Central memory CD4-positive, alpha-beta T cell (primary cell): Measurements from ENCODE around the gene MAP2K4.
"Not testable (repeated sequence)": the region's sequence is repeated elsewhere in the genome, so short reads cannot be mapped to it uniquely, and the experiment has no call there.

Experiments
- DNase-seq: peaks from one replicate; pipeline ENCODE4 v3.0.0; 2022
- total RNA-seq, 3 experiments: gene quantifications; one replicate each; lab custom pipeline; 2026; lab: John Stamatoyannopoulos, UW

The MAP2K4 gene
- 33.0 to 91.1 (median 69.5) reads per million in 3 experiments for total RNA-seq

DNA sequence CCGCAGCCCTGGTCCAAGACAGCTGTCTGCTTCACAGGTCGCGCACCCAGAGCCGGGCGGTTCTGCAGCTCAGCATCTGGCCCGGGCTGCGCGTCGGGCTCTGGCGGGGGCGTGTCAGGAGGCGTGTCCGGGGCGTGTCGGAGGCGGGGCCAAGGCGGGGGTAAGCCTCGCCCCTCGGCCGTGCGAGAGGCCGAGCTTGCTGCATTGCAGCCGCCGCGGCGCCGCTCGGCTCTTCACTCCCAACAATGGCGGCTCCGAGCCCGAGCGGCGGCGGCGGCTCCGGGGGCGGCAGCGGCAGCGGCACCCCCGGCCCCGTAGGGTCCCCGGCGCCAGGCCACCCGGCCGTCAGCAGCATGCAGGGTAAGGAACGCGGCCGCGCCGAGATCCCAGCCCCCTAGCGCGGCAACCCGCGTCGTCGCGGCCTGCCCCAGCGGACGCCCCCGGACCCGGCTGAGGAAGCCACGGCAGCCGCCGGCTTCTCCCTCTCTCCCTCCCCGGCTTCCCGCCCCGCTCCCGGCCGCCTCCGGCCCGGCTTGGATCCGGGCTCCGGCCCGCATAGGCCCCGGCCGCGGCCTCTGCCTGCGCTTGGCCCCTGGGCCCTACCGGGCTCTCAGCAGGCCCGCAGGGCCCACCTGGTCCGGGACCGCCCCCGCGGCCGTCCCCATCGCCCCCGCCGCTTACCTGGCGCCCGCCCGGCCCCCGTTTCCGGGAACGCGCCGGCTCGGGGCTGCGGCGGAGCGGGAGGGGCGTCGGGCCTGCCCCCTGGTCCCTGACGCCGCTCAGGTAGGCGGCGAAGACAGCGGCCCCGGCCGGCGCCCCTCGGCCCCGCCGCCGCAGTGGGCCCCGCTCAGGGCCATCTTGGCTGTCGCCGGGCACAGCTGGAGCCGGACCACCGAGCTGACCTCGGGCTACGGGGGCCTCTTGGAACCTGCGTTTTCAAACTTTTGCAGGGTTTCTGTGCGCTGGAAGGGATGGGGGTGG is at the start of gene MAP2K4:
TSS of gene MAP2K4 (plus strand) at position 236 of the 981 bp plus-strand sequence. CDS start at position 246, 10 bp downstream.
- peak; percentile 91 for DNase-seq

DNA sequence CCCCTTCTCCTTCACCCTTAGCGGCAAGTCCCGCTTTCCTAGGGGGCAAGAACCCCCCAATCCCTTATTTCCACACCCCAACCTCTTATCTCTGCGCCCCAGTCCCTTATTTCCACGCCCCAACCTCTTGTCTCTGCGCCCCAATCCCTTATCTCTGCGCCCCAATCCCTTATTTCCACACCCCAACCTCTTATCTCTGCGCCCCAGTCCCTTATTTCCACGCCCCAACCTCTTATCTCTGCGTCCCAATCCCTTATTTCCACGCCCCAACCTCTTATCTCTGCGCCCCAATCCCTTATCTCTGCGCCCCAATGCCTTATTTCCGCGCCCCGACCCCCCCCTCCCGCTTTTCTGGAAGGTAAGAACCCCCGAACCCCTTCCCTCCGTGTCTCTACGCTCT is 47.9 kb upstream of the MAP2K4 start:
- DNase-seq = not testable (repeated sequence)

DNA sequence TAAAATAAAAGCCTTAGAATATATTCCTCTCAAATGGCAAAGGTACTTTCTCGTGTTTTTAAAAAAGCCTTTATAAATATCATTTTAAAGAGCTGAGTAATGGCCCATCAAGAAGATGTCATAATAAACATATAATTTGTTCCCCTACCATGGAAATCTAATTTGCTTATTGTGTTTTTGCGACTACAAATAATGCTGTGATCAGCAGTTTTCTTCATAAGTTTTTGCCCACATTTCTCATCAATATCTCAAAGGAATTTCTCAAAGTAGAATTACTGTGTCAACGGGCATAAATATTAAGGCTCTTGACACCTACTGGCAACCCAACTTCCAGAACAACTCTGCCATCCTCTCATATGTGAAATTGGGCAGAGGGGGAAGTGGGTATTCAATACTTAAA is 40.9 kb upstream of the MAP2K4 start:
- no peak for DNase-seq

DNA sequence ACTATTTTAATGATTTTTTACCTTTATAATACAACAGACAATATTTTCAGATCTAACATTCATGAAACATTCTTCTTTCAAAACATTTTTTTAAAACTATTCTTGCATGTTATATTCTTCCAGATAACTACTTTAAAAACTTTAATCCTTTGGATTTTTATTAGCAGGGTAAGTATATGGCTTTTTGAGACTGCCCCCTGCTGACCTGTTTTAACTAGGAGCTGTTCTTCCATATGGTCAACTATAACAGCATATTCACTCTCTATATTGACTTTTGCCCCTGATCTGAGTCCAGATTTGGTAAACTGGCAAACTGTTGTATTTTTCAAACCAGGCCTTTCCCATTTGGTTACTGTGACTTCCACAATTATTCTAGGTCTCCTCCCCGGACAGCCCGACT is 39.9 kb upstream of the MAP2K4 start:
- DNase-seq = no peak

DNA sequence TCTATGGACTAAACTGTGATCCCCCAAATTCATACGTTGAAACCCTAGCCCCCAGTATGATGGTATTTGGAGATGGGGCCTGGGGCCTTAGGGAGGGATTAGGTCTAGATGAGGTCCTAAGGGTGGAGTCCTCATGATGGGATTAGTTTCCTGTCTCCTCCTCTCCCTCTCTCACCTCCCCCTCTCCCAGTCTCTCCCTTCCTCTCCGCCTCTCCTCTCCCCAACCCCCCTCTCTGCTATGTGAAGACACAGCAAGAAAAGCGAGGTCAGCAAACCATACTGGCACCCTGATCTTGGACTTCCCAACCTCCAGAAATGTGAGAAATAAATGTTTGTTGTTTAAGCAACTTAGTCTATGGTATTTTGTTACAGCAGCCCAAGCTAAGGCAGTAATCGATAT is 38.8 kb upstream of the MAP2K4 start:
- no peak for DNase-seq

- no peak for DNase-seq
Measured at GRCh38 chr17:11986179-11986941, 34.3 kb upstream of the MAP2K4 start.

- no peak for DNase-seq
Measured at GRCh38 chr17:11986942-11987329, 33.7 kb upstream of the MAP2K4 start.

- DNase-seq = no peak
Measured at GRCh38 chr17:11990363-11990983, 30.2 kb upstream of the MAP2K4 start.

- no peak for DNase-seq
Measured at GRCh38 chr17:11991461-11991860, 29.2 kb upstream of the MAP2K4 start.

- DNase-seq = no peak
Measured at GRCh38 chr17:11996722-11997146, 23.9 kb upstream of the MAP2K4 start.

- DNase-seq = peak; percentile 92
Measured at GRCh38 chr17:11997147-11997971, 23.3 kb upstream of the MAP2K4 start, which contains the start of gene ZNF18. Gene ZNF18, minus strand, starts transcription at chr17:11997475. Its CDS starts 4,646 bp downstream, at chr17:11992829.

GRCh38 chr17:11997972-11998233 is 22.8 kb upstream of the MAP2K4 start:
- DNase-seq = no peak

GRCh38 chr17:11999696-12000095 is 21.0 kb upstream of the MAP2K4 start:
- no peak for DNase-seq

DNA sequence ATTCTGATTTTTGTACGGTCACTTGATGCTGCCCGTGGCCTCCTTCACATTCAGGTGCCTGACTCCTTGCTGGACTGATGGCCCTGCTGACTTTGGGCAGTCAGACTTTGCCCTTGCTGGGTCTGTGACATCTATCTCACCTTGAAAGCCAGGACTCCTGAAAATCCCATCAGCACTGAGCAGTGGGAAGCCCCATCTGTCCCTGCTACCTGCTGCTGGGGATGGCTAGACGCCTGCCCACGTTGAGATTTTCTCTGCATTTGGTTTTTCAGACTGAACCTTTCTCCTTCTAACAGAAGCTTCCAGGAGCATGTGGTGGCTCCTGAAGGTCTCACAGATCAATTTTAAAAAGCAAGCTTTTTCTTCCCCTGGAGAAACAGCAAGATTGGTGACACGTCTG is 13.2 kb upstream of the MAP2K4 start:
- DNase-seq = no peak

- no peak for DNase-seq
Measured at GRCh38 chr17:12021623-12022140, 1.0 kb downstream of the MAP2K4 start.

DNA sequence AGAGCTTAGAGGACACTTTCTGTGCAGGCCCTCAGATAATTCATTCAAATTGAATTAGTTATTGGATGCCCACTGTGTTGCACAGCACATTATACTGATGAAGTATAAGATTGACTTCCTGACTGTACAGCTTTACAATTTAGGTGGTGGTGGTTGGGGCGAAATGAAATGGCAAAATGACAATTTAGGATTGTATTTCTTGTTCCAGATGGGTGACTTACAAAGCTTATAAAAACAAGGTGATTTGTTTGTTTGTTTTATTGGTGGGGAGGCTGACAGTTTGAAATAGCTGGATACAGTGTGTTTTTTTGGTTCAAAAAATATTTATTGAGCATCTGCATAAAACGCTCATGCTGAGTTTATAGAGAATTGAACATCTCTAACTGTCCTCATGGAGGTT is 1.6 kb downstream of the MAP2K4 start:
- DNase-seq = no peak

DNA sequence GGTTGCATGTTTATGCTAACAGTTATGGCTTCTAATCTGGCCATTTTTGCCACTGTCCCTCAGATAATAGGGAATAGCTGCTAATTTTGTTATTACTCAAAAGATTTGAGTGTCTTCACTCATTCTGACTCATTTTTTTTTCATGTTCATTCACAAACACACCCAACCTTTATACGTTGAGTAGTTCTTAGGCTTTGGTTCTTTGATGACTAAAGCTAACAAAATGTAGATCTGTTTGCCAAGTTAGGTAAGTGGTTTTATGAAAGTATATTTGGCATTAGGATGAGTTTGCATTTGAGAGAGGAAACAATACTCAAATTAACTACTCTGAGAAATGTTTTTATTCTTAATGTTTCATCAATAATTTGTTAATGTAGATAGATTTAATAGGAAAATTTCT is 3.6 kb downstream of the MAP2K4 start:
- DNase-seq = no peak

DNA sequence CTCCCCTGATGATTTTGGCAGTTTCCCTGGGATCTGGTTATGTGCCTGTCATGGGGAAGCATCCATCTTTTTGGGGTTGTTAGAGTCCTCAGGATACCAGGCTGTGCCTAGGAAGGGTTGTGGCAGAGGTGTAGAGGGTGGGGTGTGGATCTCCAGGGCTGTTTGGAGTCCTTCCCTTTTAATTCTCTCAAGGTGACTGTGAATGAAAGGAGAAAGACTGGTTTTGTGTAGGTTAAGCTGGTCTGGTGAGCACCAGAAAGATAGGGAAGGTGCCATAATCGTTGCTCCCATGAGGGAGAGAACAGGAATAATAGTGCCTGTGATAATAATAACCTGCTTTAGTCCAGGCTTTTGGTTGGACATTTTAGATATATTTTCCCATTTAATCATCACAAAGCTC is 7.0 kb downstream of the MAP2K4 start:
- no peak for DNase-seq

DNA sequence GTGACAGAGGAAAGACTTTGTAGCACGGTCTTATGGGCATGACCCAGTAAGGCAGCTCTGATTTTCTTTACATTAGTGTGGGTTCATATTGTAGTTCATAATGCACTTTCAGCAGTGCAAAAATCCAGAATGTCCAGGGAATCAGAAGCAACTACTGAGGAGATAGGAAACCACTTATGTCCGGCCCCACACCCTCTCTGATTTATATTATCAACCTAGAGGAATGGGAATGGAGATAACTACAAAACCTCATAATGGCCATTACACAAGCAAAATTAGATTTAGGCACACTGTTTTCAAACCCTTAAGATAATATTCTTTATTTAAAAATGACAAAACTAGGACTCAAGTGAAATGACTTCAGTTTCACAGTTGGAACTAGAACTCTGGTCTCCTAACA is 7.9 kb downstream of the MAP2K4 start:
- DNase-seq = no peak

DNA sequence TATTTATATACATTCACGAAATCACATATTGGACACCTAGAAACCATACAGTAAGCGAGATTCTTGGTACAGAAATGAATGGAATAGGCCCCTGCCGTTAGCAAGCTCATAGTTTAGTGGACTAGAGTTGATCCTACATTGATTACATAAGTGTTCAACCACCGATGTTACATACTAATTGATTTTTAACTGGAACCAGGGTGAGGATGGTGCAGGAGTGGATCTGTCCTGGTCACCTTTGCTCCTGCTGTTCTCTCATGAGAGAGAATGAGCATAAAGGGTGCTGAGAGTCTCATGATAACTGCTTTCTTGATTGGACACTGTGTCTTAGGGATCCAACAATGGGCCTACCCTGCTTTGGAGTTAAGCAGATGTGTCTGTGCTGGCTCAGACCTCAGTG is 13.9 kb downstream of the MAP2K4 start:
- DNase-seq = no peak

GRCh38 chr17:12035673-12036072 is 15.0 kb downstream of the MAP2K4 start:
- DNase-seq = no peak

- DNase-seq = no peak
Measured at GRCh38 chr17:12037970-12038369, 17.3 kb downstream of the MAP2K4 start.
